Activated CD8-positive, alpha-beta memory T cell treated with anti-CD3 and anti-CD28 coated beads for 1 hour (primary cell): ENCODE measurements around the gene IL16.
"Not testable (repeated sequence)": the region's sequence is repeated elsewhere in the genome, so short reads cannot be mapped to it uniquely, and the experiment has no call there.

ENCODE experiments used
- DNase-seq, 2 donors: peaks; one replicate each; pipeline ENCODE4 v3.0.0-alpha.2; 2020; ENCODE audit warnings: low read depth in 1 of 2; ENCODE audit errors: extremely low read depth in 1 of 2

IL16 gene

DNA sequence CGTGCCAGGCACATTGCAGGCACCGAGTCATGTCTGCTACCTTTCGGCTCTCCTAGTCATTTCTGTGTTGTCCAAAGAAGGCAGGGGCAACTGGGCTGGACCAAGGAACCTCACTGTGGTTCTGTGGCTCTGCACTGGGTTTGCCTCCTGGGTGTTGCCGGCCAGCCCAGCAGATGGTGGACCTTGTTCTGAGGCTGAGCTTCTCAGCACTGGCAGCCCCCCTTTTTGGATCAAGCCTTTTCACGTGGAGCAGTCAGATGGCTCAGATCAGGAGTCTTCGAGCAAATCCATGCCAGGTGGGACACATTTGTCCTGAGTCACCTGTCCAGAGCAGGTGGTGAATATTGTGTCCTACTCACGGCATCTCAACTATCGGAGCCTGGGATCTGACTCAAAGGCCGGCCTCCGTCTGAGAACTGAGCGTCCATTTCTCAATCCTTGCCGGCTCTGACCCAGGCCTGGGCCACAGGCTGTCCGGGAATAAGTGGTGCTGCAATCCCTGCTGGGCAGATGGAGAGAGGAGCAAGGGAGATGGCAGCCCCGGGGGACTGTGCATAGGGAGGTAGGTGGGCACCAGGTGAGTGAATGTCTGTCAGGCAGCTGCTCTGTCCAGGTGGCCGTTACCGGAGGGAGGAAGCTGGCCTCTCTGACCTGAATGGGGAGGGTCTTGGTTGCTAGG lies at the start of gene IL16:
Gene IL16 (plus strand): TSS at position 304 of the 679 bp plus-strand sequence. CDS start 28,521 bp downstream, outside the sequence.
- no peak for DNase-seq

GRCh38 chr15:81151389-81151788 lies 45.3 kb upstream of the IL16 start:
- no peak for DNase-seq

DNA sequence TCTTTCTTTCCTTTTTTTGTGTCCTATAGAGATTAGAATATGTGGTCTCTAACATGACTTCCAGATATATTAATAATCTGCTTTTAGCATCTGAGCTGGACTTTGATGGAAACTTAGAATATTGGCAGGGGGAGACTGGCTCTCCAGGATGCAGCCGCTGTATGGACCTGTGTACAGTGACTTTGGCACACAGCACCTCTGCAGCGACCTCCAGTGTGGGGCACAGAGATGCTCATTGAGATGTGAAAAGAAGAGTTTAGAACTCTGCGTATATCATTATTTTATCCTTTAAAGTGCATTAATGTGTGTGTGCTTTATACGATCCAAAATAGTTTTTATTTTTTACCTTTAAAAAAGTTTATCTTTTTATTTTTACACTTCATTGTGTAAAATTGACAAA lies 44.3 kb upstream of the IL16 start:
- DNase-seq: no peak

DNA sequence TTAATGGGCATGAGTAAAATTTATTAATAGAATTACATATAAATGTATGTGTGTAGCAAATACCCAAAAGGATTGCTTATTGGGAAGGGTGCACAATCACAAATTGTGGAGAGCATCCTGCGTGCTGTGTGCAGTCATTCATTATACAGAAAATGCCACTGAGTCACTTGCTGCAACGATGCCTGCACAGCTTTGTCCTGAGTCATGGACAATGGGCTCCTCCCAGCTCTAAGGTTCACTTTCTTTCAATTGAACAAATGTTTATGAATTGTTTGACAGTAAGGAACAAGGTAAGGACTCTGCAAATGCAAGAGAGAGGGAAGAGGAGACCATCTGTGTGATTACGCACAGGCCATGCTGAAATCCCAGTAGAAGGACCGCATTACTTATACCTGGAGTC lies 43.9 kb upstream of the IL16 start:
- DNase-seq: no peak

DNA sequence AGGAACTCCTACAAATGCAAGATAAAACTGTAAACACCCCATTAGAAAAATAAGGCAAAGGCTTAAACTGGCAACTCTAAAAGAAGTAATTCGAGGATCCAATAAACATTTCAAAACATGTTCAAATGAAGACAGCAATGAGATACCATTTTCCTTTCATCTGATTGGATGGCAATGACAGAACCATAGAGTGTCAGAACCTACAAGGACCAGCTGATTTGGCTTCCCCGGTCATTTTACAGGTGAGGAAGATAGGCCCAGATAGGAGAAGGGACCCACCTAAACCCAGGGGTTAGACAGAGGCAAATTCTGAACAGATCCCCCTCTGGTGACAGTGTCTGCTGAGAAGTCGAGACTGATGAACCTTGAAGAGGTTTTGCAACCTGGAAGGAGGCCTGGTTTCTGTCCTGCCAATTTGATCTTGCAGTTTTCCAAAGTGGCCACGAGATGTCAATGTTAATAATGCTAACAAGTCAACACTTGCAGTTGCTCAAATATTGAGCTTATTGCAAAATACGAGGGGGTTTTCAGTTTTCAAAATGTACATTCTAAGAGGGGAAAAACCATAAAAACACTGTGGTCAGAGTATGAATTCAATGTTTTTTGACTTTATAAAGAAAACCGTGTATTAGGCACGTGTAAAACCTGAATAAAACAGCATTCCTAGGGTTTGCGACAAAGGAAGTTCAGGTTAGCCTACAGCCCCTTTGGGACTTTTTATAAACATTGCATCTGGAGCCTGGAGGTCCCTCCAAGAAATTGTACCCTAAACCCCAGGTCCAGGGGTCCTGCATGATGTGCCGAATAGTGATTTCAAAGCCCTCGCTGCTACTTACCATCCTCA lies 41.1 kb upstream of the IL16 start:
- no peak for DNase-seq

DNA sequence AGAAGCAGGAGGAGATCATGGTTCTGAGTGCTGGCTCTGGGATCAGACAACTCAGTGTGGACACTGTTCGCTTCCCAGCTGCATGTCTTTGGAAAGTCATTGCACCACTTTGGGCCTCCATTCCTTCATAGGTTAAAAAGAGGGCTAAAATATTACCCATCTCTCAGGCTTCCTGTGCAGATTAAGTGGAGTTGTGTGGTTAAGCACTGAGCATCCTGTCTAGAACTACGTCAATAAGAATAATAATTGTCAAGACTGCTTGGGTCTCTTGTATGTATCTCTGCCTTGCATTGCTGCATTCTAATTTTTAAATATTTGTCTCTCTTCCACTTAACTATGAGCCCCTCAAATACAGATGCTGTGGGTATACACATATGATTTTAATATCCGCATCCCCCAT lies 40.4 kb upstream of the IL16 start:
- DNase-seq: no peak

DNA sequence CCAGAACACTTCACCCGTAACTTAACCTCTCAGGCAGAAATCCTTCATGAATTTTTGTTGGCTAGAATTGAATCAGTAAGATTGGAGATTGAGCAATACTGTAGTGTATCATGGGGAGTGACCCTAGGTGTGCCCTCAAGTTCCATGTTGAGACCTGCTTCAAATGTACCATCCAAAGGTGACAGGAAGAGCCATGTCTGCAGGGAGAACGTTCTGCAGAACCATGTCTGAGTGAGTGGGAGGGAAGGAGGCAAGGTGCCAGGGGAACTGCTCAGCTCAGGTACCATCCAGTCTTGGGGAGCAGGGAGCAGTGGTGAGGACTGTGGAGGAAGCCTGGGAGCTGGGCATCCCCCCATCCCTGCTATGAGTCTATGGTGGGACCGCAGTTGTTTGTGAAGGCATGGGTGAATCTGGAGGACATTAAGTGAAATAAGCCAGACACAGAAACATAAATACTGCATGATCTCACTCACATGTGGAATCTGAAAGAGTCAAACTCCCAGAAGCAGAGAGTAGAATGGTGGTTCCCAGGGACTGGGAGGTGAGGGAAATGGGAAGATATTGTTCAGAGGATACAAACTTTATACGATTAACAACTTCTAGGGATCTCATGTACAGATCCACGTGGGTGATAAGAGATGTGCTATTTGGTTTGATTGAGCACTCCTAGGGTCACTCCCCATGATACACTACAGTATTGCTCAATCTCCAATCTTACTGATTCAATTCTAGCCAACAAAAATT lies 39.3 kb upstream of the IL16 start:
- DNase-seq: no peak

GRCh38 chr15:81157939-81158223 lies 38.8 kb upstream of the IL16 start:
- no peak for DNase-seq

- DNase-seq: not testable (repeated sequence)
These were observed 38.1 kb upstream of the IL16 start for GRCh38 chr15:81158561-81158960.

- no peak for DNase-seq
These were observed 36.1 kb upstream of the IL16 start for GRCh38 chr15:81160312-81161159.

- no peak for DNase-seq
These were observed 35.5 kb upstream of the IL16 start for GRCh38 chr15:81161160-81161673.

- no peak for DNase-seq
These were observed 34.8 kb upstream of the IL16 start for GRCh38 chr15:81161851-81162250.

DNA sequence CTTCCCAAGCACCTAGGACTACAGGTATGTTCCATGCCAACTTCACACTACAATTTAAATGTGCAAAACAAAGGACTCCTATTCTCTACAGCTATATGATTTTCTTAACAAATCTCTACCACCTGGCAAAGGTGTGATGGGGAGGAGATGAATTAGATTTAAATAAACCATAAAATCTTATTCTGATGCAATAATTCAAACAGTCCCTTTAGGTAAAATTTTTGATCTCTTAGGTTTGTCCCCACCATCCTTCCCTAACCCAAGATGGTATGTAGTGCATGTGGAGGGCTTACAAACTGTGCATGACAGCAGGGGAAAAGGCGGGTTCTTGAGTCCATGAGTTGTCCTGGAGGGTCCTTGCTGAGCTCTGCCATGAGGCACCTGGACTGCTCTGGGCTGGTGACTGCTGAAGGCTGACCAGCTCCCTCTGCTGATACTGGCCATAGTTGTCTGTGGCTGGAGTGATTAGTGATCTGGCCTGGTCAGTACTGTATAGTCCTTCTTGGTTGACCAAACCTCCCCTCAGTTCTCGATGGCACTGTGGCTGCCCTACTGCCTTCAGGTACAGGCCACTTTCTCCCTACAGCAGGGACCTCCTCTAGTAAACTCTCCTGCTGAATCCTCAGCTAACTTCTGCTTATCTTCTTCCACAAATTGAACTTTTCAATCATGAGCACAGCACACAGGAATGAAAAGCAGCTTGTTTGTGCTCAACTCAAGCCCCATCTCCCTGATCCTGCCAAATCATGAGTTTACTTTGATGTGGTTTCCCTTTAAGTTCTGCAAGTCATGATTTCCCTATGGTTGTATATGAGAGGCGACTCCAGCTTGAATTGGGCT lies 32.5 kb upstream of the IL16 start:
- no peak for DNase-seq

- DNase-seq: no peak
These were observed 31.1 kb upstream of the IL16 start for GRCh38 chr15:81165535-81165934.

GRCh38 chr15:81166636-81167305 lies 29.9 kb upstream of the IL16 start:
- DNase-seq: no peak

DNA sequence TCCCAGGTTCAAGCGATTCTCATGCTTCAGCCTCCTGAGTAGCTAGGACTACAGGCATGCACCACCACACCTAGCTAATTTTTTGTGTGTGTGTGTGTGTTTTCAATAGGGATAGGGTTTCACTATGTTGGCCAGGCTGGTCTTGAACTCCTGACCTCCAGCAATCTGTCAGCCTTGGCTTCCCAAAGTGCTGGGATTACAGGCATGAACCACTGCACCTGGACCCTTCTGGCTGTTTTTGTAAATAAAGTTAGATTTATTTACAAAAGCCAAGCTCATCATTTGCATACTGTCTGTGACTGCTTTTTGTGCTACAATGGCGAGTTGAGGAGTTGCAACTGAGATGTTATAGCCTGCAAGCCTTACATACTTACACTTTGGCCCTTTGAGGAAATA lies 28.6 kb upstream of the IL16 start:
- no peak for DNase-seq

DNA sequence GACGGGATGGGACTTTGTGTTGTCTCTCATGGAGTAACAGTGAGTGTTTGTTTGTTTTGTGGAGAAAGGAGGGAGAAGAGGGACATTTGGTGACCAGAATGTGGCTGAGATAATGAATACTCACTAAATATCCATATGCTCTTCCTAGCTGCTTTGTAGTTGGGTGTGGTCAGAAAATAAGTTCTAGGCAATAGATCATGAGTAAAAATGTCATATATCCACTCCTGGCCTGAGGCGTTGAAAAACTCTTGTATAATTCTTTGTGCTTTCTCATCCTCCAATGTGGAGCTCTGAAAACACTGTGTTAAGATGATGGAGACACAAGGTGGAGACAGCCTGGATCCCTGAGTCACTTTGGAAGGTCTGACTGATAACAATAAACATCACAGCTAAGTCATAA lies 28.0 kb upstream of the IL16 start:
- no peak for DNase-seq

- DNase-seq: no peak
These were observed 26.2 kb upstream of the IL16 start for GRCh38 chr15:81170511-81170910.

DNA sequence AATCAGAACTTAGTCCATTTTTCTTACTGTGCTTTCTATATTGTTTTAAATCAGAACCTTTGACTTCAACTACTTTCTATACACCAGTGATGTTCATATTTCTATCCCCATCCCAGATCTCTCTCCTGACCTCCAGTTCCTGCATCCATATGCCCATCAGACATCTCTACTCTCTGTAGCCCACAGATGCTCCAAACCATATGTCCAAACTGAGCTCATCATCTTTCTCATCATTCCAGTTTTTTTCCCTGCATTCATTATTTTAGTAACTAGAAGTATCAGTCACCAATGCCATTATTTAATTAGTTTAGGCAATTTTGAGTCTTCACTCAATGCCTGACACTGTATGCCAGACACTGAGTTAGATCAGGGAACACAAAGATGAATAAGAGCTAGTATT lies 25.4 kb upstream of the IL16 start:
- DNase-seq: no peak
